ENCODE measurements around the gene KLHL36. TPM values are rescaled to one million over a fixed set of nuclear protein-coding genes. Genes with fewer than 3 reads are reported as not detected.

Gene KLHL36
- total RNA-seq, 4 donors from 2014 or later: 52.3 to 119 (median 80.4) TPM

- TF ChIP-seq EP300 (IDR thresholded peaks at IDR 0.05) (no peak), POLR2A (IDR thresholded peaks at IDR 0.05; ENCODE audit: low read depth) (no peak), POLR2AphosphoS5 (IDR thresholded peaks at IDR 0.05) (no peak)
- TF ChIP-seq, protein P1, sequence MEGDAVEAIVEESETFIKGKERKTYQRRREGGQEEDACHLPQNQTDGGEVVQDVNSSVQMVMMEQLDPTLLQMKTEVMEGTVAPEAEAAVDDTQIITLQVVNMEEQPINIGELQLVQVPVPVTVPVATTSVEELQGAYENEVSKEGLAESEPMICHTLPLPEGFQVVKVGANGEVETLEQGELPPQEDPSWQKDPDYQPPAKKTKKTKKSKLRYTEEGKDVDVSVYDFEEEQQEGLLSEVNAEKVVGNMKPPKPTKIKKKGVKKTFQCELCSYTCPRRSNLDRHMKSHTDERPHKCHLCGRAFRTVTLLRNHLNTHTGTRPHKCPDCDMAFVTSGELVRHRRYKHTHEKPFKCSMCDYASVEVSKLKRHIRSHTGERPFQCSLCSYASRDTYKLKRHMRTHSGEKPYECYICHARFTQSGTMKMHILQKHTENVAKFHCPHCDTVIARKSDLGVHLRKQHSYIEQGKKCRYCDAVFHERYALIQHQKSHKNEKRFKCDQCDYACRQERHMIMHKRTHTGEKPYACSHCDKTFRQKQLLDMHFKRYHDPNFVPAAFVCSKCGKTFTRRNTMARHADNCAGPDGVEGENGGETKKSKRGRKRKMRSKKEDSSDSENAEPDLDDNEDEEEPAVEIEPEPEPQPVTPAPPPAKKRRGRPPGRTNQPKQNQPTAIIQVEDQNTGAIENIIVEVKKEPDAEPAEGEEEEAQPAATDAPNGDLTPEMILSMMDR (IDR thresholded peaks at IDR 0.05): no peak
- H3K36me3 ChIP-seq: peaks cover 65 to 93% (median 87%) of the 10 kb centered on the region in 4 donors
- no peaks in the 10 kb centered on the region for H3K27me3 ChIP-seq
- no peak overlapping the region for H3K27ac ChIP-seq (replicated peaks in 1 of 4)
- no peaks in the 10 kb centered on the region for H3K4me1 ChIP-seq
- H3K4me3 ChIP-seq: no peak overlapping the region
- H3K9me3 ChIP-seq: no peaks in the 10 kb centered on the region
- WGBS: 94% methylated on average over 11 of the region's 27 CpGs
- intact Hi-C loops (cut with DNase I): no loop called here
- no peak for DNase-seq (ENCODE audit: extremely low spot score)
These were observed 11.5 kb downstream of the KLHL36 start for GRCh38 chr16:84659656-84660300.

- intact Hi-C loops (cut with DNase I): no loop called here
- TF ChIP-seq EP300 (IDR thresholded peaks at IDR 0.05) (no peak), POLR2A (IDR thresholded peaks at IDR 0.05; ENCODE audit: low read depth) (no peak), POLR2AphosphoS5 (IDR thresholded peaks at IDR 0.05) (no peak)
- TF ChIP-seq, protein P1 (IDR thresholded peaks at IDR 0.05): no peak
- no peaks in the 10 kb centered on the region for H3K4me1 ChIP-seq
- H3K27me3 ChIP-seq: no peaks in the 10 kb centered on the region
- H3K27ac ChIP-seq (replicated peaks in 1 of 4): no peak overlapping the region
- no peak overlapping the region for H3K4me3 ChIP-seq
- peaks cover 66 to 98% (median 92%) of the 10 kb centered on the region in 4 donors for H3K36me3 ChIP-seq
- H3K9me3 ChIP-seq: no peaks in the 10 kb centered on the region
- DNase-seq (ENCODE audit: extremely low spot score): no peak
- 76% methylated on average over 7 of the region's 7 CpGs for WGBS
These were observed 12.7 kb downstream of the KLHL36 start for GRCh38 chr16:84660973-84661372.

- 96% methylated on average over 15 of the region's 51 CpGs for WGBS
- H3K27ac ChIP-seq (replicated peaks in 1 of 4): no peak overlapping the region
- TF ChIP-seq, protein P1 (IDR thresholded peaks at IDR 0.05): no peak
- TF ChIP-seq EP300 (IDR thresholded peaks at IDR 0.05): no peak
- no peak for TF ChIP-seq POLR2A (IDR thresholded peaks at IDR 0.05; ENCODE audit: low read depth)
- TF ChIP-seq POLR2AphosphoS5 (IDR thresholded peaks at IDR 0.05): no peak
- H3K4me1 ChIP-seq: no peaks in the 10 kb centered on the region
- H3K27me3 ChIP-seq: no peaks in the 10 kb centered on the region
- intact Hi-C loops (cut with DNase I): no loop called here
- peaks cover 68 to 100% (median 93%) of the 10 kb centered on the region in 4 donors for H3K36me3 ChIP-seq
- H3K9me3 ChIP-seq: no peaks in the 10 kb centered on the region
- no peak for DNase-seq (ENCODE audit: extremely low spot score)
- no peak overlapping the region for H3K4me3 ChIP-seq
These were observed 13.2 kb downstream of the KLHL36 start for GRCh38 chr16:84661418-84662060.

DNA sequence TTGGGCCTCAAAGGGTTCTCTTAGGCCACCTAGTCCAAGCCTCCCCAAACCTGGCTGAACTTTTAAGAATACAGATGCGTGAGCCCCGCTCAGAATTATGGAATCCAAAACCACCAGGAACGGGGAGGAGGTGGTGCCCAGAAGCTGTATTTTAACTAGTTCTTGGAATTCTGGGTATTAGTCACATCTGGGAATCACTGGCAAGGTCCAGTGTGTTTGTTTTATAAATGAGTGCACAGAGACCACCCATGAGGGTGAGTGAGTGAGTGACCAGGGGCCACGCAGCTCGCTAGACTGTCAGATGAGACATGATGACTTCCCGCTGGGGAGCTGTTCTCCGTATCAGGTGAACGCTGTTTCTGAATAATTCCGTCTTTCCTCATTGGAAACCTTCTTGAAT lies 14.2 kb downstream of the KLHL36 start:
- WGBS: 96% methylated on average over 9 of the region's 9 CpGs
- intact Hi-C loops (cut with DNase I): no loop called here
- TF ChIP-seq POLR2A (IDR thresholded peaks at IDR 0.05; ENCODE audit: low read depth): no peak
- no peak for TF ChIP-seq POLR2AphosphoS5 (IDR thresholded peaks at IDR 0.05)
- TF ChIP-seq EP300 (IDR thresholded peaks at IDR 0.05): no peak
- TF ChIP-seq, protein P1 (IDR thresholded peaks at IDR 0.05): no peak
- Histone ChIP-seq H3K27me3 (no peaks in the 10 kb centered on the region), H3K27ac (replicated peaks in 1 of 4) (no peak overlapping the region), H3K9me3 (no peaks in the 10 kb centered on the region), H3K4me1 (no peaks in the 10 kb centered on the region), H3K4me3 (no peak overlapping the region), H3K36me3 (peaks cover 62 to 95% (median 85%) of the 10 kb centered on the region in 4 donors)
- no peak for DNase-seq (ENCODE audit: extremely low spot score)
